H4 (cell line): ENCODE data around the gene STPG4. TPM values are rescaled to one million over a fixed set of nuclear protein-coding genes. Genes with fewer than 3 reads are reported as not detected.
"Not testable (repeated sequence)": the region's sequence is repeated elsewhere in the genome, so short reads cannot be mapped to it uniquely, and the experiment has no call there.

ENCODE experiments used
- DNase-seq: peaks from one replicate; pipeline ENCODE4 v3.0.0-alpha.2; 2015; ENCODE audit warnings: low spot score
- total RNA-seq: library from RNA; depleted of rRNA; stranded (reverse); fragments of >200 nt; shearing (Covaris generic); gene quantifications from 2 replicates; pipeline ENCODE4 v1.2.3, GENCODE V29; 2014; rRNA removed

Gene STPG4
- total RNA-seq: not detected in 2 replicates

GRCh38 chr2:47155091-47155876 is at the start of gene STPG4:
TSS of gene STPG4 (minus strand) at chr2:47155308. CDS start at chr2:47155251, 57 bp downstream.
- DNase-seq: no peak

- DNase-seq: no peak
Measured at GRCh38 chr2:47204691-47205090, 49.6 kb upstream of the STPG4 start.

- no peak for DNase-seq
Measured at GRCh38 chr2:47203995-47204394, 48.9 kb upstream of the STPG4 start.

GRCh38 chr2:47201224-47201623 is 46.1 kb upstream of the STPG4 start:
- no peak for DNase-seq

GRCh38 chr2:47198985-47199451 is 43.9 kb upstream of the STPG4 start:
- DNase-seq: peak; percentile 97

- no peak for DNase-seq
Measured at GRCh38 chr2:47196499-47196898, 41.4 kb upstream of the STPG4 start.

- no peak for DNase-seq
Measured at GRCh38 chr2:47196046-47196445, 40.9 kb upstream of the STPG4 start.

GRCh38 chr2:47195148-47195547 is 40.0 kb upstream of the STPG4 start:
- DNase-seq: no peak

GRCh38 chr2:47194410-47194809 is 39.3 kb upstream of the STPG4 start:
- DNase-seq: no peak

- DNase-seq: no peak
Measured at GRCh38 chr2:47193607-47194006, 38.5 kb upstream of the STPG4 start.

- no peak for DNase-seq
Measured at GRCh38 chr2:47190188-47190881, 35.2 kb upstream of the STPG4 start.

- no peak for DNase-seq
Measured at GRCh38 chr2:47189635-47190034, 34.5 kb upstream of the STPG4 start.

- no peak for DNase-seq
Measured at GRCh38 chr2:47187069-47187468, 32.0 kb upstream of the STPG4 start.

GRCh38 chr2:47186351-47186750 is 31.2 kb upstream of the STPG4 start:
- DNase-seq: no peak

GRCh38 chr2:47185098-47185497 is 30.0 kb upstream of the STPG4 start:
- DNase-seq: not testable (repeated sequence)

- DNase-seq: no peak
Measured at GRCh38 chr2:47181176-47181575, 26.1 kb upstream of the STPG4 start.

GRCh38 chr2:47180531-47180930 is 25.4 kb upstream of the STPG4 start:
- no peak for DNase-seq

- no peak for DNase-seq
Measured at GRCh38 chr2:47179388-47179787, 24.3 kb upstream of the STPG4 start.

GRCh38 chr2:47178341-47178740 is 23.2 kb upstream of the STPG4 start:
- DNase-seq: no peak

GRCh38 chr2:47177043-47177565 is 22.0 kb upstream of the STPG4 start:
- DNase-seq: no peak

GRCh38 chr2:47174733-47175361 is 19.7 kb upstream of the STPG4 start:
- peak; percentile 81 for DNase-seq

- no peak for DNase-seq
Measured at GRCh38 chr2:47173986-47174732, 19.1 kb upstream of the STPG4 start.
